ENCODE data around the gene HMHB1.

HMHB1 gene

GRCh38 chr5:143819716-143820115, 7.8 kb downstream of the HMHB1 start:
- Histone ChIP-seq H3K36me3 (peaks cover 0 to 34% (median 0%) of the 10 kb centered on the region in 11 experiments; a peak in 5 of 22 replicates), H3K4me1 (peaks cover 12 to 67% (median 32%) of the 10 kb centered on the region in 10 experiments), H3K27ac (no peak overlapping the region), H3K27me3 (no peaks in the 10 kb centered on the region), H3K4me3 (no peak overlapping the region), H3K4me2 (peak overlapping the region in 2 of 11 experiments; percentile 14 to 36; a peak in 3 of 22 replicates), H3K9me3 (replicated peaks in 1 of 11) (peaks cover 6 to 74% (median 40%) of the 10 kb centered on the region in 11 experiments; a peak in 20 of 22 replicates), H4K20me1 (no peaks in the 10 kb centered on the region), H3K9ac (no peak overlapping the region)
- no peak for TF ChIP-seq Cebpa-rat (IDR thresholded peaks at IDR 0.05)

- no peak overlapping the region for H3K9ac ChIP-seq
These were observed 8.5 kb downstream of the HMHB1 start for GRCh38 chr5:143820451-143820850.

GRCh38 chr5:143824851-143825720, 13.1 kb downstream of the HMHB1 start:
- H3K4me3 ChIP-seq, result no peak overlapping the region
- H3K4me1 ChIP-seq, result peaks cover 15 to 66% (median 40%) of the 10 kb centered on the region in 10 experiments
- H3K36me3 ChIP-seq, result peaks cover 0 to 8% (median 0%) of the 10 kb centered on the region in 11 experiments; a peak in 2 of 22 replicates
- peaks cover 0 to 24% (median 0%) of the 10 kb centered on the region in 11 experiments; a peak in 6 of 22 replicates for H3K9me3 ChIP-seq (replicated peaks in 1 of 11)
- no peak for TF ChIP-seq Cebpa-rat (IDR thresholded peaks at IDR 0.05)
- no peaks in the 10 kb centered on the region for H4K20me1 ChIP-seq
- H3K27me3 ChIP-seq, result no peaks in the 10 kb centered on the region
- peak overlapping the region in 5 of 11 experiments; percentile 11 to 50 (median 25); a peak in 5 of 22 replicates for H3K9ac ChIP-seq
- H3K27ac ChIP-seq, result peak overlapping the region in 9 of 11 experiments; percentile 16 to 58 (median 53); a peak in 13 of 22 replicates
- peak overlapping the region; percentile 12 to 63 (median 46); a peak in 21 of 22 replicates for H3K4me2 ChIP-seq

More at GRCh38 chr5:143820451-143820850, 8.5 kb downstream of the HMHB1 start:
- no peaks in the 10 kb centered on the region for H3K27me3 ChIP-seq
- H3K27ac ChIP-seq, result peak overlapping the region in 6 of 11 experiments; percentile 8 to 58 (median 24); a peak in 7 of 22 replicates
- peaks cover 0 to 27% (median 0%) of the 10 kb centered on the region in 11 experiments; a peak in 5 of 22 replicates for H3K36me3 ChIP-seq
- H3K9me3 ChIP-seq (replicated peaks in 1 of 11), result peaks cover 6 to 66% (median 37%) of the 10 kb centered on the region in 11 experiments; a peak in 20 of 22 replicates
- no peak for TF ChIP-seq Cebpa-rat (IDR thresholded peaks at IDR 0.05)
- peak overlapping the region in 8 of 11 experiments; percentile 2 to 36 (median 24); a peak in 7 of 22 replicates for H3K4me2 ChIP-seq
- no peaks in the 10 kb centered on the region for H4K20me1 ChIP-seq
- H3K4me3 ChIP-seq, result no peak overlapping the region
- H3K4me1 ChIP-seq, result peaks cover 15 to 67% (median 34%) of the 10 kb centered on the region in 10 experiments

- H3K4me2 ChIP-seq, result no peak overlapping the region
- H3K27me3 ChIP-seq, result no peaks in the 10 kb centered on the region
- peaks cover 0 to 9% (median 0%) of the 10 kb centered on the region in 11 experiments; a peak in 4 of 22 replicates for H3K9me3 ChIP-seq (replicated peaks in 1 of 11)
- H3K4me3 ChIP-seq, result no peak overlapping the region
- no peak overlapping the region for H3K27ac ChIP-seq
- no peak for TF ChIP-seq Cebpa-rat (IDR thresholded peaks at IDR 0.05)
- no peaks in the 10 kb centered on the region; a peak in 1 of 22 replicates for H3K36me3 ChIP-seq
- H3K4me1 ChIP-seq, result peaks cover 15 to 47% (median 28%) of the 10 kb centered on the region in 10 experiments
- H4K20me1 ChIP-seq, result no peaks in the 10 kb centered on the region
- no peak overlapping the region for H3K9ac ChIP-seq
These were observed 15.0 kb downstream of the HMHB1 start for GRCh38 chr5:143826951-143827444.

GRCh38 chr5:143828710-143829109, 16.7 kb downstream of the HMHB1 start:
- Histone ChIP-seq H3K27ac (0 out of 22 replicates have a peak overlapping the region, but pooled peaks of 1 of the 11 experiments have one; percentile 21), H3K27me3 (no peaks in the 10 kb centered on the region), H3K4me1 (peaks cover 13 to 32% (median 23%) of the 10 kb centered on the region in 10 experiments), H3K4me2 (peak overlapping the region; percentile 6 to 57 (median 20); a peak in 17 of 22 replicates), H3K36me3 (no peaks in the 10 kb centered on the region), H3K9ac (no peak overlapping the region), H4K20me1 (no peaks in the 10 kb centered on the region), H3K4me3 (no peak overlapping the region), H3K9me3 (replicated peaks in 1 of 11) (no peaks in the 10 kb centered on the region)
- no peak for TF ChIP-seq Cebpa-rat (IDR thresholded peaks at IDR 0.05)

GRCh38 chr5:143833177-143833576, 21.2 kb downstream of the HMHB1 start:
- H3K9me3 ChIP-seq (replicated peaks in 1 of 11), result no peaks in the 10 kb centered on the region; a peak in 1 of 22 replicates
- H3K27ac ChIP-seq, result no peak overlapping the region
- no peak overlapping the region for H3K4me2 ChIP-seq
- no peaks in the 10 kb centered on the region for H3K36me3 ChIP-seq
- no peak overlapping the region for H3K9ac ChIP-seq
- peaks cover 0 to 9% (median 8%) of the 10 kb centered on the region in 10 experiments; a peak in 11 of 20 replicates for H3K4me1 ChIP-seq
- H4K20me1 ChIP-seq, result no peaks in the 10 kb centered on the region
- no peak for TF ChIP-seq Cebpa-rat (IDR thresholded peaks at IDR 0.05)
- no peak overlapping the region for H3K4me3 ChIP-seq
- no peaks in the 10 kb centered on the region for H3K27me3 ChIP-seq

GRCh38 chr5:143835251-143835650, 23.3 kb downstream of the HMHB1 start:
- Histone ChIP-seq H3K27me3 (no peaks in the 10 kb centered on the region), H3K36me3 (no peaks in the 10 kb centered on the region), H3K27ac (no peak overlapping the region), H3K4me1 (no peaks in the 10 kb centered on the region), H3K4me2 (no peak overlapping the region), H3K9ac (no peak overlapping the region), H3K9me3 (replicated peaks in 1 of 11) (no peaks in the 10 kb centered on the region; a peak in 1 of 22 replicates), H4K20me1 (no peaks in the 10 kb centered on the region), H3K4me3 (no peak overlapping the region)
- TF ChIP-seq Cebpa-rat (IDR thresholded peaks at IDR 0.05), result no peak

GRCh38 chr5:143836161-143836725, 24.3 kb downstream of the HMHB1 start:
- no peak overlapping the region for H3K4me2 ChIP-seq
- no peak overlapping the region for H3K9ac ChIP-seq
- H3K36me3 ChIP-seq, result no peaks in the 10 kb centered on the region
- TF ChIP-seq Cebpa-rat (IDR thresholded peaks at IDR 0.05), result no peak
- H3K27me3 ChIP-seq, result no peaks in the 10 kb centered on the region
- H3K9me3 ChIP-seq (replicated peaks in 1 of 11), result no peaks in the 10 kb centered on the region; a peak in 1 of 22 replicates
- H3K4me3 ChIP-seq, result no peak overlapping the region
- H4K20me1 ChIP-seq, result no peaks in the 10 kb centered on the region
- H3K4me1 ChIP-seq, result no peaks in the 10 kb centered on the region
- no peak overlapping the region for H3K27ac ChIP-seq

Data from BLaER1 treated with 17β-estradiol and CSF1 and Interleukin-3, amounts not matched to agents 10 nM and 100 nM (cell line).